Spleen (tissue), 7 donors: Measurements from ENCODE around the gene RAMP3.

Source experiments
- POLR2A ChIP-seq, 3 donors: fragments of 450-650 bp; IDR thresholded peaks; one replicate each; pipeline ENCODE4 v1.5.1; 2017; ENCODE audit warnings: antibody characterized with exemption in 3 of 3, mild to moderate bottlenecking in 1 of 3
- POLR2AphosphoS5 ChIP-seq, 3 donors: sonication (generic); formaldehyde crosslinking; IDR thresholded peaks; one replicate each; pipeline ENCODE4 v1.5.1; 2017; ENCODE audit warnings: antibody characterized with exemption in 3 of 3
- TF ChIP-seq, protein P1 (sequence below), 11 experiments: fragments of 200-600 bp in 7 of 11; fragments of 450-650 bp in 4 of 11; sonication (generic) in 4 of 11; IDR thresholded peaks in 8 of 11; conservative IDR thresholded peaks in 3 of 11; 1 replicate in 7 of 11; 2 replicates in 4 of 11; pipeline versions ENCODE4 v1.4.0 to v1.8.0; 2016 to 2021; ENCODE audit warnings: antibody characterized with exemption in 11 of 11, inconsistent platforms in 4 of 11, mild to moderate bottlenecking in 1 of 11
- donor health status: DM: no; HTN: no; CAD: no; lungs with moderate emphysema.
- donor health status: DM: no; HTN: no; CAD: no.
- donor health status: DM: no; HTN: no; CAD: no.

DNA sequence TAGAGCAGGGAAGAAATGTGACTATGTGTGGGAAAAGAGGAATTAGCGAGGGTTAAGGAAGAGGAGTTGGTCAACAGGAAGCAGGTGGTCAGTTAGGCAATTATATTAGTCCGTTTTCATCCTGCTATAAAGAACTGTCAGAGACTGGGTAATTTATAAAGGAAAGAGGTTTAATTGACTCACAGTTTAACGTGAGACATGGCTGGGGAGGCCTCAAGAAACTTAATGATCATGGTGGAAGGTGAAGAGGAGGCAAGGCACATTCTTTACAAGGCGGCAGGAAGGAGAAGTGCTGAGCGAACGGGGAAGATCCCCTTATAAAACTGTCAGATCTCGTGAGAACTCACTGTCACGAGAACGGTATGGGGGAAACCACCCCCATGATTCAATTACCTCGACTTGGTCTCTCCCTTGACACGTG lies 35.0 kb downstream of the RAMP3 start:
- TF ChIP-seq, protein P1, sequence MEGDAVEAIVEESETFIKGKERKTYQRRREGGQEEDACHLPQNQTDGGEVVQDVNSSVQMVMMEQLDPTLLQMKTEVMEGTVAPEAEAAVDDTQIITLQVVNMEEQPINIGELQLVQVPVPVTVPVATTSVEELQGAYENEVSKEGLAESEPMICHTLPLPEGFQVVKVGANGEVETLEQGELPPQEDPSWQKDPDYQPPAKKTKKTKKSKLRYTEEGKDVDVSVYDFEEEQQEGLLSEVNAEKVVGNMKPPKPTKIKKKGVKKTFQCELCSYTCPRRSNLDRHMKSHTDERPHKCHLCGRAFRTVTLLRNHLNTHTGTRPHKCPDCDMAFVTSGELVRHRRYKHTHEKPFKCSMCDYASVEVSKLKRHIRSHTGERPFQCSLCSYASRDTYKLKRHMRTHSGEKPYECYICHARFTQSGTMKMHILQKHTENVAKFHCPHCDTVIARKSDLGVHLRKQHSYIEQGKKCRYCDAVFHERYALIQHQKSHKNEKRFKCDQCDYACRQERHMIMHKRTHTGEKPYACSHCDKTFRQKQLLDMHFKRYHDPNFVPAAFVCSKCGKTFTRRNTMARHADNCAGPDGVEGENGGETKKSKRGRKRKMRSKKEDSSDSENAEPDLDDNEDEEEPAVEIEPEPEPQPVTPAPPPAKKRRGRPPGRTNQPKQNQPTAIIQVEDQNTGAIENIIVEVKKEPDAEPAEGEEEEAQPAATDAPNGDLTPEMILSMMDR (IDR thresholded peaks at IDR 0.05 in 8 of 11, conservative IDR thresholded peaks at IDR 0.05 in 3 of 11), result no peak
- TF ChIP-seq POLR2A (IDR thresholded peaks at IDR 0.05) (no peak), POLR2AphosphoS5 (IDR thresholded peaks at IDR 0.05) (no peak)
